PFSK-1 (cell line): Measurements from ENCODE around the gene KRTAP4-16.
"Not testable (repeated sequence)": the region's sequence is repeated elsewhere in the genome, so short reads cannot be mapped to it uniquely, and the experiment has no call there.

ENCODE experiments used
- FOXP2 ChIP-seq: optimal IDR thresholded peaks from 2 replicates; pipeline ENCODE3; 2011; ENCODE audit warnings: borderline replicate concordance, control low read depth, inconsistent platforms; ENCODE audit not compliant: insufficient read depth; ENCODE audit errors: extremely low read length, extremely low read depth
- POLR2AphosphoS5 ChIP-seq: IDR thresholded peaks from 2 replicates; pipeline ENCODE4 v1.6.1; 2012; ENCODE audit warnings: low read depth, mild to moderate bottlenecking, control low read depth, low read length, moderate library complexity
- REST ChIP-seq, 2 experiments: IDR thresholded peaks; 2 replicates each; pipeline versions ENCODE4 v1.6.1 to v1.8.0; 2011 to 2012; ENCODE audit warnings: low read depth in 2 of 2, low read length in 2 of 2, control low read depth in 1 of 2, inconsistent platforms in 1 of 2, mild to moderate bottlenecking in 1 of 2, moderate library complexity in 1 of 2; ENCODE audit not compliant: insufficient read depth in 1 of 2
- SIN3A ChIP-seq: IDR thresholded peaks from 2 replicates; pipeline ENCODE4 v1.6.1; 2012; ENCODE audit warnings: mild to moderate bottlenecking, low read length, moderate library complexity, borderline replicate concordance; ENCODE audit not compliant: insufficient read depth
- TAF1 ChIP-seq: IDR thresholded peaks from 2 replicates; pipeline ENCODE4 v1.6.1; 2012; ENCODE audit warnings: low read length, control low read depth, borderline replicate concordance; ENCODE audit not compliant: insufficient read depth

DNA sequence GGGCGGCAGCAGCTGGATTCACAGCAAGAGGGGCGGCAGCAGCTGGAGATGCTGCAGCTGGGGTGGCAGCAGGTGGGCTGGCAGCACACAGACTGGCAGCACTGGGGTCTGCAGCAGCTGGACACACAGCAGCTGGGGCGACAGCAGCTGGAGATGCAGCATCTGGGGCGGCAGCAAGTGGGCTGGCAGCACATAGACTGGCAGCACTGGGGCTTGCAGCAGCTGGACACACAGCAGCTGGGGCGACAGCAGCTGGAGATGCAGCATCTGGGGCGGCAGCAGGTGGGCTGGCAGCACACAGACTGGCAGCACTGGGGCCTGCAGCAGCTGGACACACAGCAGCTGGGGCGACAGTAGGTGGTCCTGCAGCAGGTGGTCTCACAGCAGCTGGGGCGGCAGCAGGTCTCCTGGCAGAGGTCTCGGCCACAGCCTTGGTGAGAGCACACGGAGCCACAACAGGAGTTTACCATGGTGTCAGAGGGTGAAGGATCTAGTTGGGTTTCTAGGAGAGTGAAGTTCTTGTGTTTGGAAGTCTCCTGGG is 15.9 kb upstream of the KRTAP4-16 start, which contains the start of gene KRTAP4-11:
- not testable (repeated sequence) for TF ChIP-seq POLR2AphosphoS5; TAF1; REST (IDR thresholded peaks at IDR 0.05; ENCODE audit: insufficient read depth in 1 of 2, low read depth in 2 of 2, low read length in 2 of 2); FOXP2; SIN3A
